ENCODE measurements around the gene ALG6. TPM values are rescaled to one million over a fixed set of nuclear protein-coding genes. Genes with fewer than 3 reads are reported as not detected.
A peak's percentile ranks its signal among the peaks of the same experiment; 100 is the strongest.

ALG6 gene
- polyA plus RNA-seq, 1 donor from 2014 or later, result 12.9 TPM

DNA sequence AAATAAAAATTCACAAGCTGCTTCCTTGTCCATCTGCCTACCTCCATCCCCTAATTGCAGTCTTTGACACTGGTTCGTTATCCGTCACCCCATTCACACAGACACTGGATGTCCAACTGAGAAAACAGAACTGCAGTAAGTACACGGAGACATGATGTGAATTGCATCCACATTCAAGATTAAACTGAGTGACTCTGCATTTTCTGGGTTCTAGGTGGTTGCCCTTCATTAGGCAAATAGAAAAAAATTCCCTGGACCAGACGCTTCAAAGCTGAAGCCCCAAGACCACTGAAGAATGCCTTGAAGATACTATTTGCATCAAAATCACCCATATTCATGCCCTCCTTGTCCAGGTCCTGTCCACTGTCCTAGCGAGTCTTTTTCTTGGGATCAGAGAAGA lies 7.9 kb upstream of the ALG6 start:
- Mint-ChIP-seq H3K36me3 (no peaks in the 10 kb centered on the region), H3K27ac (no peak overlapping the region), H3K4me1 (no peaks in the 10 kb centered on the region), H3K9me3 (no peaks in the 10 kb centered on the region), H3K4me3 (no peak overlapping the region), H3K27me3 (peaks cover 5% of the 10 kb centered on the region)

GRCh38 chr1:63362073-63362472 lies 5.4 kb upstream of the ALG6 start:
- Mint-ChIP-seq H3K36me3 (no peaks in the 10 kb centered on the region), H3K27me3 (peaks cover 3% of the 10 kb centered on the region), H3K9me3 (no peaks in the 10 kb centered on the region), H3K4me1 (peaks cover 0 to 7% (median 3%) of the 10 kb centered on the region in 3 donors), H3K4me3 (no peak overlapping the region), H3K27ac (no peak overlapping the region)

DNA sequence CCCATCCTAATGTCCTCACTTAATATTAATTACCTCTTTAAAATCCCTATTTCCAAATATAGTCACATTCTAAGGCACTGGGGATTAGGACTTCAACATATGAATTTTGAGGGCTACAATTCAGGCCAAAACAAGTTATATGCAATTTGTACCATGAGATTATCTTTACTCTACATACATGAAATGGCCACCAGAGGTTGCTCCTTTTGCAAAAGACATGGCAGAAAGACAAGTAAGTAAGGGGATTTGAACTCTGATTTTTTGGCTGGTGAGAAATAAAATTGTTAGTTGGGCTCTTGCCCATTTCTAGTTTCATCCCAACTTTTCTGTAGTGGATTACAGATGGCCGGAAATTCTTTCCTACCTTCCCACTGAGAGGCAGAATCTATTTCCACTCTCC lies 4.8 kb upstream of the ALG6 start:
- no peak overlapping the region for H3K27ac Mint-ChIP-seq
- no peak overlapping the region for H3K4me3 Mint-ChIP-seq
- H3K4me1 Mint-ChIP-seq, result peaks cover 0 to 8% (median 3%) of the 10 kb centered on the region in 3 donors
- no peaks in the 10 kb centered on the region for H3K9me3 Mint-ChIP-seq
- no peaks in the 10 kb centered on the region for H3K36me3 Mint-ChIP-seq
- peaks cover 3% of the 10 kb centered on the region for H3K27me3 Mint-ChIP-seq

GRCh38 chr1:63363014-63363413 lies 4.4 kb upstream of the ALG6 start:
- Mint-ChIP-seq H3K27me3 (peaks cover 3% of the 10 kb centered on the region), H3K4me1 (peaks cover 0 to 11% (median 6%) of the 10 kb centered on the region in 3 donors), H3K27ac (no peak overlapping the region), H3K36me3 (no peaks in the 10 kb centered on the region), H3K4me3 (no peak overlapping the region), H3K9me3 (no peaks in the 10 kb centered on the region)

DNA sequence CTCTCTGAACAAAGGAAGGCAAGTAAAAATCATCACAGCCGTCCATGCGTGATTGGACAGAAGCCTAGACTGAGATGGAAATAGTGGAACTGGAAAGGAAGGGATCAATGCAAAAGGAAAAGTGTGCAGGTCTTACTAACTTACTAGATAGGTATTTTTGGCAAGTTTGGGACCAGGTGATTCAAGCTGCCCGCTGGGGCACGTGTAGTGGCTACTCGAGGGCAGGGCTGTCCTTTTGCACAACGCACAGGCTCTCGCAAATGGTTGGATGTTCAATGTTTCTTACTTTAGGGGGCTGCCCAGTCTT lies 566 bp upstream of the ALG6 start:
- Mint-ChIP-seq H3K4me3 (peak overlapping the region; percentile 84 to 98 (median 93)), H3K27me3 (peaks cover 3% of the 10 kb centered on the region), H3K27ac (peak overlapping the region; percentile 50 to 88 (median 75)), H3K4me1 (peaks cover 11 to 23% (median 22%) of the 10 kb centered on the region in 3 donors), H3K36me3 (peaks cover 5% of the 10 kb centered on the region), H3K9me3 (no peaks in the 10 kb centered on the region)

- Mint-ChIP-seq H3K27ac (peak overlapping the region; percentile 69 to 83 (median 79)), H3K36me3 (peaks cover 8% of the 10 kb centered on the region), H3K27me3 (peaks cover under 1% of the 10 kb centered on the region), H3K4me3 (peak overlapping the region; percentile 94 to 98 (median 96)), H3K4me1 (peaks cover 14 to 23% (median 22%) of the 10 kb centered on the region in 3 donors), H3K9me3 (no peaks in the 10 kb centered on the region)
These were observed 704 bp downstream of the ALG6 start for GRCh38 chr1:63368131-63368530.

DNA sequence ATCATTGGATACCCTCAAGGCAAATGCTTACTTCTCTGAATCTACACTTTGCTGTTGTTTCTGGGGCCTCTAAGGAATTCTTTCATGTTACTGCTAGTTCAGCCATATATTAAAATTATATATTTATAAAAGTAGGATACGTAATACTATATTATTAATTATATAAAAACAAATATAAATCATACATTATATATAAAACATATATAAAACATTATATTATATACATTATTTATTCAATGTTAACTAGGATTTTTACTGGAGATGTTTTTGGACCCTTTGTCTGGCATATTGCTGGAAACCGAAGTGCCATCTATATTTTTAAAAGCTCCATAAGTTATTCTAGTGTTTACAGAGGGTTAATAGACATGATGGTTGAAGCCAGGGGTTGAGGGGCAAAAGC lies 12.2 kb downstream of the ALG6 start:
- peaks cover 9 to 22% (median 15%) of the 10 kb centered on the region in 3 donors for H3K4me1 Mint-ChIP-seq

DNA sequence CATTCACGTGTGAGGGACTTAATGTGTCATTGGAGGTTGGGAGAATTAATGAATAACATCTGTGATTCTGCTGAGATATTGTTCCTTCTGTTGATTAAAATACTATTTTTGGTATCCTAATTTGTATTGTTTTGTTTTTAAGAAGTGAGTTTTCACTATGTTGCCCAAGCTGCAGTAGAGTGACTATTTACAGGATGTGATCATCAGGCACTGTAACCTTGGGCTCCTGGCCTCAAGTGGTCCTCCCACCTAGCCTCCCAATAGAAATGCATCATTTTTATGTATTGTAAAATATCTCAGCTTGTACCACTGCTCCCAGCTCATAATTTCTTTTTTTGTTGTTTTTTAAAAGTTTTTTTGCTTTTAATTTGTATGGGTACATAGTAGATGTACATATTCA lies 14.3 kb downstream of the ALG6 start:
- peak overlapping the region in 1 of 3 donors; percentile 68 for H3K27ac Mint-ChIP-seq
- H3K9me3 Mint-ChIP-seq, result peaks cover 0 to 1% (median 0%) of the 10 kb centered on the region in 3 donors
- peaks cover 24% of the 10 kb centered on the region for H3K36me3 Mint-ChIP-seq
- H3K4me1 Mint-ChIP-seq, result peaks cover 14 to 34% (median 22%) of the 10 kb centered on the region in 3 donors
- no peak overlapping the region for H3K4me3 Mint-ChIP-seq
- no peaks in the 10 kb centered on the region for H3K27me3 Mint-ChIP-seq

More for the DNA sequence above, 12.2 kb downstream of the ALG6 start:
- no peak overlapping the region for H3K4me3 Mint-ChIP-seq
- H3K27ac Mint-ChIP-seq, result peak overlapping the region in 1 of 3 donors; percentile 55
- H3K9me3 Mint-ChIP-seq, result peaks cover 0 to 1% (median 0%) of the 10 kb centered on the region in 3 donors
- peaks cover 21% of the 10 kb centered on the region for H3K36me3 Mint-ChIP-seq
- H3K27me3 Mint-ChIP-seq, result no peaks in the 10 kb centered on the region

GRCh38 chr1:63401945-63402344 lies 34.5 kb downstream of the ALG6 start:
- H3K4me3 Mint-ChIP-seq, result no peak overlapping the region
- H3K27ac Mint-ChIP-seq, result no peak overlapping the region
- no peaks in the 10 kb centered on the region for H3K4me1 Mint-ChIP-seq
- no peaks in the 10 kb centered on the region for H3K9me3 Mint-ChIP-seq
- peaks cover 9% of the 10 kb centered on the region for H3K36me3 Mint-ChIP-seq
- H3K27me3 Mint-ChIP-seq, result no peaks in the 10 kb centered on the region

DNA sequence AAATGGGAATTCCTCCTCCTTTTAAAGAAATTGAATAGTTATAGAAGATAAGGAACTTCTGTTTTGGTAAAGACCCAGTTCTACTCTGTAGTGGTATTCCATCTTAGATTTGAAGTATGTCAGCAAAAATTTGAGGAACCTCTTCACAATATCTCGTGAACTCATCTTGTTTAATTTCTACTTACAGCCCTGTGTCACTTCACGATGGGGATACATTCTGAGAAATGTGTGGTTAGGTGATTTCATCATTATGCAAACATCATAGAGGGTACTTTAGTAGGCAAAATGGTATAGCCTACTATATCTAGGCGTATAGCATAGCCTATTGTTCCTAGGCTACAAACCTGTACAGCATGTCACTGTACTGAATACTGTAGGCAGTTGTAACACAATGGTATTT lies 36.0 kb downstream of the ALG6 start:
- Mint-ChIP-seq H3K36me3 (peaks cover 13% of the 10 kb centered on the region), H3K4me3 (no peak overlapping the region), H3K4me1 (no peaks in the 10 kb centered on the region), H3K9me3 (no peaks in the 10 kb centered on the region), H3K27ac (no peak overlapping the region), H3K27me3 (no peaks in the 10 kb centered on the region)

GRCh38 chr1:63405021-63405420 lies 37.6 kb downstream of the ALG6 start:
- Mint-ChIP-seq H3K27me3 (no peaks in the 10 kb centered on the region), H3K4me1 (no peaks in the 10 kb centered on the region), H3K36me3 (peaks cover 18% of the 10 kb centered on the region), H3K4me3 (no peak overlapping the region), H3K27ac (no peak overlapping the region), H3K9me3 (no peaks in the 10 kb centered on the region)

- H3K4me1 Mint-ChIP-seq, result no peaks in the 10 kb centered on the region
- peaks cover 19% of the 10 kb centered on the region for H3K36me3 Mint-ChIP-seq
- H3K27me3 Mint-ChIP-seq, result no peaks in the 10 kb centered on the region
- H3K27ac Mint-ChIP-seq, result no peak overlapping the region
- H3K4me3 Mint-ChIP-seq, result no peak overlapping the region
- no peaks in the 10 kb centered on the region for H3K9me3 Mint-ChIP-seq
These were observed 38.6 kb downstream of the ALG6 start for GRCh38 chr1:63405987-63406386.

- Mint-ChIP-seq H3K9me3 (no peaks in the 10 kb centered on the region), H3K27me3 (no peaks in the 10 kb centered on the region), H3K27ac (no peak overlapping the region), H3K4me1 (no peaks in the 10 kb centered on the region), H3K4me3 (no peak overlapping the region), H3K36me3 (peaks cover 16% of the 10 kb centered on the region)
These were observed 39.6 kb downstream of the ALG6 start for GRCh38 chr1:63407002-63407401.

GRCh38 chr1:63408331-63408730 lies 40.9 kb downstream of the ALG6 start:
- Mint-ChIP-seq H3K27me3 (no peaks in the 10 kb centered on the region), H3K27ac (no peak overlapping the region), H3K36me3 (peaks cover 16% of the 10 kb centered on the region), H3K4me1 (no peaks in the 10 kb centered on the region), H3K4me3 (no peak overlapping the region), H3K9me3 (no peaks in the 10 kb centered on the region)

DNA sequence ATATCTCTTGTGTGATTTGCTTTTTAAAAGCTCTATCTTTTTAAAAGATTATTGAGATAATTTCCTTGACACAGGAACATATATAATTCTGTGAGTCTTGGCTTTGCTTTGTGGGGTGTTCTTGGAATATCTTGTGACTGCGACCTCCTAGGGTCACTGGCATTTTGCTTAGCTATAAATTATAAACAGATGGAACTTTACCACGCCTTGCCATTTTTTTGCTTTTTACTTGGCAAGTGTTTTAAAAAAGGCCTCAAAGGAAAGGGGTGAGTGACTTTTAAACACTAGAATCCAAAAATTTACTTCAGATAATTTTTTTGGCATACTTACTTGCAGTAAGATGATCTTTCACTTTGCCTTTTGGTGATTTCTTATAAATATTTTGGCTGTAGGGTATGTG lies 43.6 kb downstream of the ALG6 start:
- H3K9me3 Mint-ChIP-seq, result no peaks in the 10 kb centered on the region
- H3K27me3 Mint-ChIP-seq, result no peaks in the 10 kb centered on the region
- no peaks in the 10 kb centered on the region for H3K4me1 Mint-ChIP-seq
- peaks cover 20% of the 10 kb centered on the region for H3K36me3 Mint-ChIP-seq
- no peak overlapping the region for H3K27ac Mint-ChIP-seq
- H3K4me3 Mint-ChIP-seq, result no peak overlapping the region

- H3K9me3 Mint-ChIP-seq, result no peaks in the 10 kb centered on the region
- peaks cover 15% of the 10 kb centered on the region for H3K36me3 Mint-ChIP-seq
- no peak overlapping the region for H3K4me3 Mint-ChIP-seq
- H3K27me3 Mint-ChIP-seq, result no peaks in the 10 kb centered on the region
- H3K4me1 Mint-ChIP-seq, result peaks cover 0 to 2% (median 0%) of the 10 kb centered on the region in 3 donors
- no peak overlapping the region for H3K27ac Mint-ChIP-seq
These were observed 46.0 kb downstream of the ALG6 start for GRCh38 chr1:63413394-63413793.
